Progenitor cell of endocrine pancreas (in vitro differentiated cells): ENCODE data around the gene HES3. TPM values are rescaled to one million over a fixed set of nuclear protein-coding genes. Genes with fewer than 3 reads are reported as not detected.
A peak's percentile ranks its signal among the peaks of the same experiment; 100 is the strongest.
"Not testable (repeated sequence)": the region's sequence is repeated elsewhere in the genome, so short reads cannot be mapped to it uniquely, and the experiment has no call there.

Experiments used
- DNase-seq: peaks from one replicate; pipeline ENCODE4 v3.0.0; 2021; ENCODE audit warnings: low spot score; ENCODE audit not compliant: unreplicated experiment
- H3K27ac Mint-ChIP-seq: 2 replicates; pipeline ENCODE4 v1.8.0; 2021; ENCODE audit warnings: mild to moderate bottlenecking, moderate library complexity, mixed read lengths
- H3K27me3 Mint-ChIP-seq: 2 replicates; pipeline ENCODE4 v1.8.0; 2021; ENCODE audit warnings: mixed read lengths
- H3K36me3 Mint-ChIP-seq: 2 replicates; pipeline ENCODE4 v1.8.0; 2022; ENCODE audit warnings: mixed read lengths; ENCODE audit not compliant: insufficient read depth
- H3K4me1 Mint-ChIP-seq: 2 replicates; pipeline ENCODE4 v1.8.0; 2021; ENCODE audit warnings: low read depth, mixed read lengths
- H3K4me3 Mint-ChIP-seq: 2 replicates; pipeline ENCODE4 v1.8.0; 2021; ENCODE audit warnings: low read depth, mild to moderate bottlenecking, moderate library complexity, mixed read lengths
- H3K9me3 Mint-ChIP-seq: 2 replicates; pipeline ENCODE4 v1.8.0; 2021; ENCODE audit warnings: low read depth, mixed read lengths
- total RNA-seq: library from RNA; stranded (reverse); gene quantifications from 2 replicates; pipeline ENCODE4 v1.2.1, GENCODE V29; 2021
- TF ChIP-seq, protein P1 (sequence below): fragments of 200-600 bp; sonication (generic); IDR thresholded peaks from one replicate; pipeline ENCODE4 v1.5.0; 2021; ENCODE audit warnings: antibody characterized with exemption, mild to moderate bottlenecking; ENCODE audit not compliant: unreplicated experiment

The HES3 gene
- total RNA-seq, 1 donor from 2014 or later = not detected

DNA sequence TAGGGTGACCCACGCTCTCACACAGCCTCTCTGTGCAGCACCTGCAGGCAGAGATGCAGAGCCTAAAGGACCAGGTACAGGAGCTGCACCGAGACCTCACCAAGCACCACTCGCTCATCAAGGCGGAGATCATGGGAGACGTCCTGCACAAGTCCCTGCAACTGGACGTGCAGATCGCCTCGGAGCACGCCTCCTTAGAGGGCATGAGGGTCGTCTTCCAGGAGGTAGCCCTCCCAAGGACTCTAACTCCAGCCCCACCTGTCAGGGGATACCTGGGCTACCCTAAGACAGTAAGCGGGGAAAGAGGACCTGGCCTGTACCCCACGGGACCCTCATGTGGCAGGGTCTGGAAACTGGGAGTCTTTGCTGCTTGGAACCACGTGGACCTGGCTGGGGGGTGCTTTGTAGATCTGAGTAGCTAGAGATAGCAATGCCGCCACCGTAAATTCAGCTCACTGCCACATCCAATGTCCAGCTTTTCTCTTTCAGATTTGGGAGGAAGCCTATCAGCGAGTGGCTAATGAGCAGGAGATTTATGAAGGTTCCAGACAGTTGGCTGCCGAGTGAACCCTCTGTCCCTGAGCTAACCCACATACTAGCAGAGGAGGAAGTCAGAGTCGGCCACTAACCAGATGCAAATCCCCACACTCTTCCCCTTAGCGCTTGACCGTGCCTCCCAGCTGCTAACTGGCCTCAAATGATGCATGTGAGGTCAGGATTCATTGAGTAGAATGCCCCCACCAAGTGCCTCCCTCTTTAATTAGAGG, 31.6 kb upstream of the HES3 start:
- Mint-ChIP-seq H3K36me3 (peaks cover 12% of the 10 kb centered on the region), H3K4me3 (no peak overlapping the region), H3K27ac (no peak overlapping the region), H3K9me3 (no peaks in the 10 kb centered on the region), H3K4me1 (no peaks in the 10 kb centered on the region), H3K27me3 (peaks cover 3% of the 10 kb centered on the region)
- no peak for DNase-seq
- TF ChIP-seq, protein P1, sequence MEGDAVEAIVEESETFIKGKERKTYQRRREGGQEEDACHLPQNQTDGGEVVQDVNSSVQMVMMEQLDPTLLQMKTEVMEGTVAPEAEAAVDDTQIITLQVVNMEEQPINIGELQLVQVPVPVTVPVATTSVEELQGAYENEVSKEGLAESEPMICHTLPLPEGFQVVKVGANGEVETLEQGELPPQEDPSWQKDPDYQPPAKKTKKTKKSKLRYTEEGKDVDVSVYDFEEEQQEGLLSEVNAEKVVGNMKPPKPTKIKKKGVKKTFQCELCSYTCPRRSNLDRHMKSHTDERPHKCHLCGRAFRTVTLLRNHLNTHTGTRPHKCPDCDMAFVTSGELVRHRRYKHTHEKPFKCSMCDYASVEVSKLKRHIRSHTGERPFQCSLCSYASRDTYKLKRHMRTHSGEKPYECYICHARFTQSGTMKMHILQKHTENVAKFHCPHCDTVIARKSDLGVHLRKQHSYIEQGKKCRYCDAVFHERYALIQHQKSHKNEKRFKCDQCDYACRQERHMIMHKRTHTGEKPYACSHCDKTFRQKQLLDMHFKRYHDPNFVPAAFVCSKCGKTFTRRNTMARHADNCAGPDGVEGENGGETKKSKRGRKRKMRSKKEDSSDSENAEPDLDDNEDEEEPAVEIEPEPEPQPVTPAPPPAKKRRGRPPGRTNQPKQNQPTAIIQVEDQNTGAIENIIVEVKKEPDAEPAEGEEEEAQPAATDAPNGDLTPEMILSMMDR = no peak

DNA sequence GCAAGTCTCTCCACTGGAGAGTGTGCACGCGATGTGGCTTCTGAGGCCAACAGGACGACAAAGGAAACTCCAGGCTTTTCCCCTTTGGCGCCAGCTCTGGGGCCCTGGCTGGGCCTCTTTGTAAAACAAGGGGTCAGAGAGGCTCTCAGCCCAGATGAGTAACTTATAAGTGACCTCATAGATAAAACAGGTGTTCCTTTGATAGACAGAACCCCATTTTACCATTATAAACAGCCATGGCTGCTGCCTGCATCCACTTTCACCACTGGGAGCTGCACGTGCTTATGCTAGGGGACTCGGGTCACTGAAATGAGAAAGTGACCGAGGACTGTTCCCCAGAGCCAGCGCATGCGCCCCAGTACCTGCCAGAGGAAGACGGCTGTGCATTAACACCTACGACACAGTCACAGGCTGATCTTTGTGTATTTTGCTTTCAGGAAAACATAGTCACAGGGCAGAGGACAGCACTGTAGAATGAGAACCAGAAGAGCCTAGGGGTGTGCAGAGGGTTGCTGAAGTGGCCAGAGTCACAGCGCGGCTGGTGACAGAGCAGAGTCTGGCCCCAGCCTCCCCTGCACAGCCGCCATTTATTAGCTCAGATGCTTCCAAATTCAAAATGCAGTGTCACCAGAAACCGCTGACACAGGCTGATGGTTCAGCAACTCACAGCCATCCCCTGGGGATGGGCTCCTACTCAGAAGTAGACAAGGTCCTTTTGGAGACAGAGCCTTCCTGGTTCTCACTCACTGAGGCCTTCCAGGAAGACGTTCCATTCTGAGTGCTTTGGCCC, 25.4 kb upstream of the HES3 start:
- Mint-ChIP-seq H3K4me3 (no peak overlapping the region), H3K27ac (peak overlapping the region; percentile 80), H3K4me1 (peaks cover 6% of the 10 kb centered on the region), H3K36me3 (peaks cover 16% of the 10 kb centered on the region), H3K27me3 (no peaks in the 10 kb centered on the region), H3K9me3 (no peaks in the 10 kb centered on the region)
- TF ChIP-seq, protein P1 = no peak
- no peak for DNase-seq

DNA sequence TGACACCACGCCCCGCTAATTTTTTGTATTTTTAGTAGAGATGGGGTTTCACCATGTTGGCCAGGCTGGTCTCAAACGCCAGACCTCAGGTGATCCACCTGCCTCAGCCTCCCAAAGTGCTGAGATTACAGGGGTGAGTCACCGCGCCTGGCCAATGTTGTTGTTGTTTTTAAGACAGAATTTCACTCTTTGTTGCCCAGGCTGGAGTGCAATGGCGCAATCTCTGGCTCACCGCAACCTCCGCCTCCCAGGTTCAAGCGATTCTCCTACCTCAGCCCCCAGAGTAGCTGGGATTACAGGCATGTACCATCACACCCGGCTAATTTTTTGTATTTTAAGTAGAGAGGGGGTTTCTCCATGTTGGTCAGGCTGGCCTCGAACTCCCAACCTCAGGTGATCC, 24.3 kb upstream of the HES3 start:
- H3K4me1 Mint-ChIP-seq, H3K27me3 Mint-ChIP-seq, DNase-seq, H3K27ac Mint-ChIP-seq, H3K9me3 Mint-ChIP-seq, H3K4me3 Mint-ChIP-seq: not testable (repeated sequence)
- peaks cover 22% of the 10 kb centered on the region for H3K36me3 Mint-ChIP-seq

DNA sequence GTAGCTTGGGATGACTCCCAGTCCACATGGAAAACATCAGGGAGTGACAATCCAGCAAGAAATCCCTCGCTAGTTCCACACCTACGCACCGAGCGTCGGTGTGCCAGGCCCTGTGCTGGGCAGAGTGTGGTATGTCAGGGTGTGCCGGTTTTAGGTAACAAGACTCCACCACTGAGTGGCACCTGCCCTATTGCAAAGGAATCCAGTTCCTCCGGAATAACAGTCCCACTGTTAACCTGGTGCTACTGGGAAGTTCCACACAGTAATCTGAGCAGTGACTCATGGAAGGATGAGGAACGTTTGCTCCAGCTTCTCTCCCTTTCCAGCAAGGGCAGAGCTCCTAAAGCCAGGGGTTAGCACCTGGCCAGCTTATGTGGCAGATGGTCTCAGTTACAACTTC, 23.7 kb upstream of the HES3 start:
- Mint-ChIP-seq H3K27me3 (no peaks in the 10 kb centered on the region), H3K36me3 (peaks cover 23% of the 10 kb centered on the region), H3K9me3 (no peaks in the 10 kb centered on the region), H3K4me3 (no peak overlapping the region), H3K4me1 (peaks cover 6% of the 10 kb centered on the region), H3K27ac (no peak overlapping the region)
- DNase-seq = no peak
- TF ChIP-seq, protein P1 = no peak

DNA sequence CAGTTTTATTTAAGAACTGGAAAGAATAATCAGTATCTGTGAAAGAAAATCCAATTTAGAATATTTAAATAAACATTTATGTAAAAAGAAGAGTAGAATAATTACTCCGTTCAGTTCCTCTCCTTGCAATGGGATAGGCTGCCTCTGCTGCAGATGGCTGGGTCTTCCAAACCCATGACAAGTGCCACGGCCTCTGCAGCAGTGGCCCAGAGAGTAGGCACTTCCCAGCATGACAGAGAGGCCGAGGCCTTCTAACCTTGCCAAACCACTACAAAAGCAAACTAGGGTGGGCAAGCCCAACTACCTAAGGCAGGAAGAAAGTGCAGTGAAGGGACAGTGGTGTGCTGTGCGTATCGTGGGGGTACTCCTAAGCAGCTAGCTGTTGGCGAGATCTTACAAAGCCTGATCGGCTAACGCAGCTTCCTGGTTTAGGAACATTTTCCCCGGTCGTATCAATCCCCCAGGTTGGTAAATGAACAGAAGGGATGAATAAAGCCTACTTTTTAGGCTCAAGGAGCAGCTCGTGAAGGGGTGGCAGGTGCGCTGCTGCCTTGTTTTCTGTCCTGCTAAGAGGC, 22.7 kb upstream of the HES3 start:
- H3K4me1 Mint-ChIP-seq = peaks cover 6% of the 10 kb centered on the region
- H3K27me3 Mint-ChIP-seq = no peaks in the 10 kb centered on the region
- H3K27ac Mint-ChIP-seq = peak overlapping the region; percentile 69
- TF ChIP-seq, protein P1 = no peak
- no peaks in the 10 kb centered on the region for H3K9me3 Mint-ChIP-seq
- no peak for DNase-seq
- H3K36me3 Mint-ChIP-seq = peaks cover 23% of the 10 kb centered on the region
- no peak overlapping the region for H3K4me3 Mint-ChIP-seq
